CD14-positive monocyte (primary cell): ENCODE results near the gene FAM50A. TPM values are rescaled to one million over a fixed set of nuclear protein-coding genes. Genes with fewer than 3 reads are reported as not detected.
A peak's percentile ranks its signal among the peaks of the same experiment; 100 is the strongest.

Experiments used
- DNase-seq, 3 donors: peaks; one replicate each; pipeline ENCODE4 v3.0.0-alpha.2; 2011 to 2022
- H2AFZ ChIP-seq: 2 replicates; pipeline ENCODE4 v1.6.0; 2012; ENCODE audit warnings: mild to moderate bottlenecking, low read depth, low read length, inconsistent platforms; ENCODE audit not compliant: insufficient read depth, poor library complexity, severe bottlenecking
- H3K27ac ChIP-seq, 2 donors: 1 replicate in 1 of 2; 2 replicates in 1 of 2; pipeline ENCODE4 v1.5.1; 2012 to 2013; ENCODE audit warnings: low read length in 2 of 2, control low read depth in 1 of 2, inconsistent platforms in 1 of 2, low read depth in 1 of 2, mild to moderate bottlenecking in 1 of 2
- H3K27me3 ChIP-seq, 2 donors: one replicate each; pipeline versions ENCODE4 v1.6.0 to v1.6.1; 2011 to 2013; ENCODE audit warnings: low read length in 2 of 2; ENCODE audit not compliant: control insufficient read depth in 2 of 2, insufficient read depth in 2 of 2
- H3K36me3 ChIP-seq, 2 donors: replicated peaks in 1 of 2; 1 replicate in 1 of 2; 2 replicates in 1 of 2; pipeline versions ENCODE4 v1.5.1 to v1.6.1; 2012 to 2013; ENCODE audit warnings: low read length in 2 of 2, control low read depth in 1 of 2, inconsistent platforms in 1 of 2, mild to moderate bottlenecking in 1 of 2; ENCODE audit not compliant: insufficient read depth in 2 of 2, control insufficient read depth in 1 of 2
- H3K4me1 ChIP-seq, 2 donors: 1 replicate in 1 of 2; 2 replicates in 1 of 2; pipeline versions ENCODE4 v1.5.1 to v1.6.1; 2012 to 2013; ENCODE audit warnings: low read length in 2 of 2, control low read depth in 1 of 2, inconsistent platforms in 1 of 2, mild to moderate bottlenecking in 1 of 2, moderate library complexity in 1 of 2; ENCODE audit not compliant: insufficient read depth in 2 of 2, control insufficient read depth in 1 of 2
- H3K4me2 ChIP-seq: replicated peaks from 2 replicates; pipeline ENCODE3; 2012; ENCODE audit warnings: low read length, moderate library complexity, mild to moderate bottlenecking; ENCODE audit not compliant: poor library complexity, severe bottlenecking; ENCODE audit errors: extremely low read depth
- H3K4me3 ChIP-seq, 3 experiments: fragments of 200-600 bp in 1 of 3; sonication (generic) in 1 of 3; replicated peaks in 1 of 3; 1 replicate in 2 of 3; 2 replicates in 1 of 3; pipeline ENCODE4 v1.5.1; 2011 to 2013; ENCODE audit warnings: low read length in 3 of 3, mild to moderate bottlenecking in 3 of 3, control low read depth in 2 of 3, low read depth in 2 of 3, inconsistent platforms in 1 of 3, moderate library complexity in 1 of 3
- H3K79me2 ChIP-seq: 2 replicates; pipeline ENCODE4 v1.6.0; 2012; ENCODE audit warnings: mild to moderate bottlenecking, control low read depth, inconsistent platforms, low read length, moderate library complexity; ENCODE audit not compliant: insufficient read depth
- H3K9ac ChIP-seq: 2 replicates; pipeline ENCODE4 v1.6.0; 2017; ENCODE audit warnings: low read length, mild to moderate bottlenecking; ENCODE audit not compliant: insufficient read depth, poor library complexity, severe bottlenecking
- H3K9me3 ChIP-seq, 2 donors: replicated peaks in 1 of 2; 1 replicate in 1 of 2; 2 replicates in 1 of 2; pipeline versions ENCODE4 v1.5.1 to v1.6.1; 2012 to 2013; ENCODE audit warnings: low read length in 2 of 2, control low read depth in 1 of 2; ENCODE audit not compliant: control insufficient read depth in 1 of 2, insufficient read depth in 1 of 2
- H4K20me1 ChIP-seq: 2 replicates; pipeline ENCODE4 v1.6.0; 2012; ENCODE audit warnings: mild to moderate bottlenecking, low read length, control low read depth, moderate library complexity; ENCODE audit not compliant: insufficient read depth
- H3K27ac Mint-ChIP-seq, 7 donors: one replicate each; pipeline ENCODE4 v1.8.0; 2020; ENCODE audit warnings: mild to moderate bottlenecking in 7 of 7, mixed read lengths in 7 of 7, moderate library complexity in 6 of 7, inconsistent platforms in 2 of 7
- H3K27me3 Mint-ChIP-seq, 3 donors: one replicate each; pipeline ENCODE4 v1.8.0; 2021 to 2022; ENCODE audit warnings: low read depth in 3 of 3, mild to moderate bottlenecking in 3 of 3, mixed read lengths in 3 of 3, moderate library complexity in 3 of 3, inconsistent platforms in 1 of 3
- H3K36me3 Mint-ChIP-seq, 2 donors: one replicate each; pipeline ENCODE4 v1.8.0; 2020; ENCODE audit warnings: mixed read lengths in 2 of 2, inconsistent platforms in 1 of 2, mild to moderate bottlenecking in 1 of 2
- H3K4me1 Mint-ChIP-seq: one replicate; pipeline ENCODE4 v1.8.0; 2020; ENCODE audit warnings: mild to moderate bottlenecking, mixed read lengths
- H3K4me3 Mint-ChIP-seq, 2 donors: one replicate each; pipeline ENCODE4 v1.8.0; 2020; ENCODE audit warnings: mild to moderate bottlenecking in 2 of 2, mixed read lengths in 2 of 2, moderate library complexity in 1 of 2
- H3K9me3 Mint-ChIP-seq, 7 donors: one replicate each; pipeline ENCODE4 v1.8.0; 2020 to 2022; ENCODE audit warnings: mixed read lengths in 7 of 7, mild to moderate bottlenecking in 6 of 7, moderate library complexity in 6 of 7, inconsistent platforms in 2 of 7
- CTCF ChIP-seq: fragments of 200-600 bp; IDR thresholded peaks from one replicate; pipeline ENCODE4 v1.8.0; 2022; ENCODE audit warnings: antibody characterized with exemption, mild to moderate bottlenecking
- WGBS: methylation state at CpG from one replicate; pipeline ENCODE4 v1.1.5; 2013; ENCODE audit warnings: missing lambda C conversion rate; ENCODE audit not compliant: insufficient coverage; 5-methylcytosine and 5-hydroxymethylcytosine counted together
- intact Hi-C, 2 donors: fragments of 100-400 bp; cut with micrococcal nuclease; formaldehyde crosslinking; loops; one replicate each; pipeline versions ENCODE4 v1.15.0 to v1.15.1; 2023
- polyA plus RNA-seq, 3 donors: library from polyadenylated mRNA; depleted of rRNA in 1 of 3; unstranded in 2 of 3; stranded (reverse) in 1 of 3; fragments of 300-500 nt in 2 of 3; fragments of >200 nt in 1 of 3; fragmentation: Illumina TruSeq in 2 of 3; gene quantifications; 1 replicate in 2 of 3; 2 replicates in 1 of 3; pipeline ENCODE4 v1.2.3, GENCODE V29; 2012 to 2021

FAM50A gene
- polyA plus RNA-seq, 3 donors: 23.9 to 88.9 (median 46.4) TPM

- H4K20me1 ChIP-seq: no peaks in the 10 kb centered on the region
- no peak for DNase-seq
- TF ChIP-seq CTCF: no peak
- peaks cover 7 to 15% of the 10 kb centered on the region in 2 donors for H3K36me3 ChIP-seq
- peak overlapping the region; percentile 25 to 92 (median 90) for H3K27ac Mint-ChIP-seq
- H3K27me3 Mint-ChIP-seq: peaks cover 0 to 6% (median 4%) of the 10 kb centered on the region in 3 donors
- peak overlapping the region in 1 of 3 experiments; percentile 76 for H3K4me3 ChIP-seq
- H3K9me3 Mint-ChIP-seq: peaks cover 0 to 8% (median 2%) of the 10 kb centered on the region in 7 donors
- H3K36me3 Mint-ChIP-seq: peaks cover 8 to 15% of the 10 kb centered on the region in 2 donors
- H3K9ac ChIP-seq: no peak overlapping the region
- intact Hi-C loops: loop anchor here in 1 of 2 donors (2.0 kb wide), 1 partner anchor 14 kb away; no protein-coding TSS in a partner anchor
- no peaks in the 10 kb centered on the region for H3K27me3 ChIP-seq
- H3K9me3 ChIP-seq: no peaks in the 10 kb centered on the region
- H3K4me1 ChIP-seq: peaks cover 34% of the 10 kb centered on the region in 2 donors
- H3K4me1 Mint-ChIP-seq: peaks cover 16% of the 10 kb centered on the region
- H3K4me3 Mint-ChIP-seq: no peak overlapping the region
- H2AFZ ChIP-seq: no peak overlapping the region
- WGBS: 20% methylated on average over 1 of the region's 8 CpGs
- peak overlapping the region; percentile 80 to 89 for H3K27ac ChIP-seq
- H3K79me2 ChIP-seq: peaks cover 34% of the 10 kb centered on the region
- H3K4me2 ChIP-seq: peak overlapping the region; percentile 74
These were observed 30.8 kb upstream of the FAM50A start for GRCh38 chrX:154413142-154413541.

GRCh38 chrX:154417157-154417556, 26.8 kb upstream of the FAM50A start:
- H3K79me2 ChIP-seq: peaks cover 11% of the 10 kb centered on the region
- peaks cover 19 to 41% of the 10 kb centered on the region in 2 donors for H3K36me3 ChIP-seq
- Mint-ChIP-seq H3K36me3 (peaks cover 15 to 38% of the 10 kb centered on the region in 2 donors), H3K9me3 (peaks cover 0 to 4% (median 0%) of the 10 kb centered on the region in 7 donors), H3K4me3 (no peak overlapping the region), H3K27ac (peak overlapping the region in 3 of 7 donors; percentile 68 to 72 (median 72)), H3K27me3 (peaks cover 0 to 3% (median 0%) of the 10 kb centered on the region in 3 donors), H3K4me1 (peaks cover 6% of the 10 kb centered on the region)
- intact Hi-C loops: no loop called here
- H2AFZ ChIP-seq: no peak overlapping the region
- no CpG with 5 or more reads among the region's 7 CpGs for WGBS
- no peaks in the 10 kb centered on the region for H4K20me1 ChIP-seq
- no peak overlapping the region for H3K4me3 ChIP-seq
- DNase-seq: no peak
- no peaks in the 10 kb centered on the region for H3K27me3 ChIP-seq
- no peak overlapping the region for H3K9ac ChIP-seq
- TF ChIP-seq CTCF: no peak
- H3K4me2 ChIP-seq: no peak overlapping the region
- peaks cover 12 to 15% of the 10 kb centered on the region in 2 donors for H3K4me1 ChIP-seq
- H3K27ac ChIP-seq: no peak overlapping the region
- H3K9me3 ChIP-seq: no peaks in the 10 kb centered on the region
